ENCODE results near the gene KIAA0040.

Gene KIAA0040

DNA sequence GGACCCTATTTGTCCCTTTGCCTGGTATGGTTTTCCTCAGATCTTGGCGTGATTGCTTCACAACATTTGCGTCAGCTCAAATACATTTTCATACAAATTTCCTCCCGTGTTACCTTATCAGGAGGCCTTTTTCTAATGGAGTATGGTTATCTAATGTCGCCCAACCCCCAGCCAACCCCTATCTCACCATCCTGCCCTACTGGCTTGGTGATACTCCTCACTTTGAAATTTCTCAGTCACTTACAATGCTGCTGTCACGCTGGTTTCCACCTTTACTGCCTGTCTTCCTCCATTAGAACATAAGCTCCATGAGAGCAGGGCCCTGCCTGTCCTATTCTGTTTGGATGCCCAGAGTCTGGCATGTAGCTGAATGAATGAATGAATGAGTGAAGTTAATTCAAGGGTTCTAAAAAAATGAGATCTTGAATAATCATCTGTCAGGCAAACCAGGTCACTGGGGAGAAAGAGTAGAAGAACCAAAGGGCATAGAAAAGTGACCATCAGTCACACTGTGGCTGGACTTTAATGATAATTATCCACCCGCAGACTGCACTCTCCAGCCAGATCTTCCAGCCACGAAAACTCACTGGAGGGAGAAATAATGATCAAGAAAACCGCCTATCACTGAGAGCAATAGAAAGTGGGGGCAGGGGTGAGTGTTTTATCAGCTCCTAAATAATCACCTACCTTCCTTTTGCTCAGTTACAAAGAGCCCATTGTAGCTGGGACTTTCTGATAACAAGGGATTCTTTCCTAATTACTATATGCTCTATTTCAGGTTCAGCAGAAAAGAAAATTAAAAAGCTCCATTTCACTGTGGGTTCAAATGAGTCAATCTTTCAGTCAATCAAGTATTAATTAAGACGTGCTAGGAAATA, 21.3 kb downstream of the KIAA0040 start:
- DNase-seq (ENCODE audit: low read depth in 2 of 2) = no peak

DNA sequence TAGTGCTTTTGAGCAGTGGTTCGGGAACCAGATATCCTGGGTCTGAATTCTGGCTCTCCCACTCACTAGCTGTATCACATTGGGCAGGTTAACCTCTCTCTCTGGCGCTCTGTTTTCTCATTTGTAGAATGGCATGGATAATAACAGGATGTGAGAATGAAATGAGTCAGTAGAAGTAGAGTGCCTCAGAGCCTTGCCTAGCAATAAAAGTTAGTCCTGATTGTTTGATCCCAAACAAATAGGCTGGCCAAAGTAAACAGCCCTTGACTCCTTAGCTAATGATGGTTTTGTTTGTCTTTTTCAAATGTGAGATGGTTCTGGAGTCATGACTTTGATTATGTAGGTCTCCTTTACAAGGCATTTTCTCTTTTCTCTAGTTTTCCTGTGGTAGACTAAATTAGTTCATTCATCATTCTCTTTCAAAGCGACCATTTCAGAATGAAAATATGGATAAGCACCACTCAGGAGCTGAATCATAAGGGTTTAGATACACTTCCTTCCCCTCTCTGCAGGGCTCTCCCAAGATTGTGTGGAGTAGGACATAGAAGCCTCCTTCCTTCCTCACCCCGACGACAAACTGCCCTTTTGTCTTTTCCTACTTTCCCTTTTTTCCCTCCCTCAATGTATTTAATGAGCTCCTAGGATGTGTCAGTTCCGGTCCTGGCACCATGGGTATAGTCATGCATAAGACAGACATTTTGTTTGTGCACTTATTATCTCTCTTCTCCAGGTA, 23.1 kb downstream of the KIAA0040 start:
- no peak for DNase-seq (ENCODE audit: low read depth in 2 of 2)

DNA sequence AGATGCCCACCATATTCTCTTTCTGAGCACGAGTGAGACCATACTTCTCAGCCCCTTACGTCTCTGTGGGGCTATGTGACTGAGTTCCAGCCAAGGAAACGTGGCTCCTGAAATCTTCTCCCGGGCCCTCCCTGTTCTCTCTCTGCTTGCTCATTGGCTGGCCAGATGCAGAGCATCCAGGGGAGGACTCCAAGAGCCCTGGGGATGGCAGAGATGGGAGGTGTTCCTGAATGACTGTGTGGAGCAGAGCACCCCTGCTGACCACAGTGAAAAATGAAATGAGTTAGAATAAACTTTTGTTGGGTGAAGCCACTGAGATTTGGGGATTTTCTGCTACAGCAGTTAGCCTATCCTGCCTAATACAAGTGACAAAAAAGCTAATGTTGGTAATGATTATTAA, 23.8 kb downstream of the KIAA0040 start:
- DNase-seq (ENCODE audit: low read depth in 2 of 2) = no peak

DNA sequence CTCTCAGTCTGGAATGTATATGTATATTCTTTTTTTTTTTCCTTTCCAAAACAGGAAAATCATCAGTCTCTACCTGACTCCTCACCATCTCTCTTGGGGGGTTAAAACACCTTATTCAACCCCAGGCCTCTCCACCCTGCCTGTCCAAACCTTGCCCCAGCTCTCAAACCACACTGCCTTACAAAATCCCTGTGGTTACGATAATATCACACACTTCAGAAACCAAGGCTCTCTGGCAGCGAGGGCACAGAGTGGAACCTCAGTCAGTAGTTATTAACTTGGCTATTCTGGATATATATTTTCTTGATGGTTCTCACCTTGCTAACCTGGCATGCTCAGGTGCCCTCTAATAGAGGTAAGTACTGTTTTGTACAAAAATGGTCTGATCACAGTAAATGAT, 24.7 kb downstream of the KIAA0040 start:
- DNase-seq (ENCODE audit: low read depth in 2 of 2) = no peak

DNA sequence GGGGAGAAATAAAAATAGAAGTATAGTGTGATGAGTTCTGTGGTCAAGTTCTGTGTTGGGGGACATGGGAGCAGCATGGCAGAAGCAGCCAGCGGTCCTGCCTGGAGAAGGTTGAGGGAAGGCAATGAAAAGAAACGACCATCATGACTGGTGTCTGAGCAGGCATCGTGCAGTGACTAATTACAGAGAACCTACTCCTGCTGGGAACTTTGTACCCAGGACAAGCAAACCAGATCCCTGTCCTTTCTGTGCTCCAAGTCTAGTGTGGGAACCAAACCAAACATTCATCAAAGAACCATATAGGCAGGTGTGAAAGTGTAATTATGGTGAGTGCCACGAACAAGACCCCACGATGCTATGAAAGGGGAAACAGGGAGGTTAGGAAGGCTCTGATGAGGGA, 25.8 kb downstream of the KIAA0040 start:
- no peak for DNase-seq (ENCODE audit: low read depth in 2 of 2)

DNA sequence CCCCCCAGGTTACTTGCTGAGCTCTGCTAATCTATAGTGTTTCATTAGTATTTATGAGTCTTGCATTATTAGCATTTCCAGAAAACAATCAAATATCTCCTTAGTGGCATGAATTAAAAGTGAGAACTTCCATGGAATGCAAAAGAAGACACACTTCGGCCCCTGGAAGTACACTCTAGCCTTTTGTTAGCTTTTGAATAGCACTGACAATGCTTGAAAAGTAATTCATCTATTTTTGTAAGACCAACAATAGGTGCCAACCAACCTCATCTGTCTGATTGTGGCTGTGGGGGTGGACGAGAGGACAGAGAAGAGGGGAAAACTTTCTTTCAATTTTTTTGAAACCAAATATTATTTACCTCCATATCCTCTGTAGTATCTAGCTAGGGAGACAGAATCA, 27.8 kb downstream of the KIAA0040 start:
- DNase-seq (ENCODE audit: low read depth in 2 of 2) = no peak

DNA sequence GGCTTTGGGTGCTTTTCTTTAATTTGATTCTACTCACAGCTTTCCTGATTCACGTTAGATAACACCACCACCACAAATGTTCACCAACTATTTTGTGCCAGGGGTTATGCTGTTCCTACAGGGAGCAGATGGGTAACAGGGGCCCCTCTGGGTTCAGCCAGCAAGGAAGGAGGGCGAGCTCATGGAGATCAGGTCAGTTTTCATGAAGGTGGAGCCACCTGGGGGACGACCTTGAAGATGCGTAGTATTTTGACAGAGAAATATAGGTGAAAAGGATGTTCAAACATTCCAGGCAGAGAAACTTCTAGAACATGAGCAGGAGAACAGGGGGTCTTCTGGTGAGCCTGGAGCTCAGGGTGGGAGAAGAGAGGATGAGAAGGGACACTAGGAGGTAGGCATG, 28.9 kb downstream of the KIAA0040 start:
- DNase-seq (ENCODE audit: low read depth in 2 of 2) = no peak

DNA sequence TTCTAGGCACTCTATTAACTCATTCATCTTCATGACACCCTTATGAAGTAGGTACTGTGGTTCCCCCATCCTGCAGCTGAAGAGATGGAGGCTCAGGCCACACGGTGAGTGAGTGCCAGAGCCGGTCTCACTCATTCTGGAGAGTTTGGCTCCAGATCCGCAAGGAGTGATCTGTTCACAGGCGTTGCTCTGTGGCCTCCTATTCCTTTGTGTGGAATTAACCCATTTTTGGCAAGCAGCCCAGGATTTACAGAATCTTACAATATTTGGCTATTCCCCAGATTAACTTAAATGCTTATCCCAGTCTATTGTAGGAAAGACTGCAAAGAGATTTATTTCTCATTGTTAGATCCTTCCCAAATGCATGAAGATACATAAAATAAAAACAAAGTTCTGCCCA, 29.6 kb downstream of the KIAA0040 start:
- no peak for DNase-seq (ENCODE audit: low read depth in 2 of 2)

DNA sequence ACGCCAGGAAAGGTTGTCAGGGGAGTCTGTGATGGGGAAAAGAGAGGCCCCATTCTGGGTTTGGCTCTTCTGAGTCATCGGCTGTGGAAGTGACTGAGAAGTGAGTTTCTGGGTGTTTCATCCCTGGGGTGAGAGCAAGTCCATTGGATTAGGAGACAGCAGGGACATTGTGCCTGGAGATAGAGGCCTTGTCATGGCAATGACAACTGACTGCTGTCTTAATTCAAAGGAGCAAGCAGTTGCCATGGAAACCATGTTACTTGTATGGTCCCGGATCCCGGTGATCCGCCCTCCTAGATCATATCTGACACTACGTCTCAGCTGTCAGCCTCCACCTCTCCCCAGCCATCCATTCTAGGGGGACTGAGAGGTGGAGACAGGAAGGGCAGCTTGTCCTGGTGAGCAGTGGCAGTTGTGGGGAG, 34.4 kb downstream of the KIAA0040 start:
- no peak for DNase-seq (ENCODE audit: low read depth in 2 of 2)

DNA sequence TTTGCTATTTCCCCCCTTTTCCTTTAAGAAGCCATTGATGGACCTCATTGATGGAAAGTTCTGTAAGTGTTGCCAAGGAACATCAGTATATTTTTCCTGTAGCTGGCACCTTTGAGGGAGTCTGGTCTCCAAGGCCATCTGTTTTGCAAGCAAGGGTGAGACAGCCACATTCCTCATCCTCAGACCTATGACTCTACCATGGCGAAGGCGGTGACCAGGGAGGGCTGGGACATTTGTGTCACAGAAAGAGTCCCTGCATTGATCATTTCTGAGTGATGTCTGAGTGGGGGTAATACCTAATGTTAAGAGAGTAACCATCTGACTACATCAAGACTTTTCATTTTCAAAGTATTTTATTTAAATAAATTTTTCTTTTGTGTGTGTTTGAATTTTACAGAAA, 35.4 kb downstream of the KIAA0040 start:
- no peak for DNase-seq (ENCODE audit: low read depth in 2 of 2)

DNA sequence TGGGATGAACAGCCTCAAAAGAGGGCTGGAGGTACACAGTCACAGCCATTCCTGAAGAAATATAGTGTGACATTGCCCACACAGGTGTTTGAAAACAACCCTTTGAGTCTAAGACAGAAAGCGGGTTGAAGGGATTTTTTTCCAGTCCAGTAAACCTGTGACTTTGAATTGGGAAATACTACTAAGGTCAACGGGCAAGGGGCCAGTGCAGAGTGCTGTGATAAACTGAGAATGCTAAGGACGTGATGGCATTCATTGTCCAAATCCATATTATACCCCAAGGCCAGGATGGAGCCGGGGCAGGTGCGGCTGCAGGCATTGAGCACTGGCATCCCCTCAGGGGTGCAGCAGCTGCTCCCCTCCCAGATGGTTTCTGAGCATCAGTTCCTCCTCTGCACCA, 36.6 kb downstream of the KIAA0040 start:
- DNase-seq (ENCODE audit: low read depth in 2 of 2) = no peak

DNA sequence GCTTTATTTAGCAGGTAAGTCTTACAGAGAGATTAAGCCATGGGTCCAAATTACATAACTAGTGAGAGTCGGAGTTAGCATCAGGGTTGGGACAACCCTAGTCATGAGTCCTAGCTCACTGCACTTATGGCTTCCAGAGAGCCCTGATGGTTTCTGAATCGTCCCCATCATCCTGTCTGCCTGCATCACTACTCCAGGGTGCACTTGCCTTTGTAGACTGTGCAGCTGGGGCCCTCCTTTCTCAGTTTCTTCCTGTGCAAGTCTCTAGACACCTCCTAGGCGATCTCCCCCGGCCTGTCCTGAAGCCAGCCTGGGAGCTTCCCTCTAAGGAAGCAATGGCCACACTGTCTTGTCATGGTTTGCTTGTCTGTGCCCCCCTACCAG, 37.1 kb downstream of the KIAA0040 start:
- no peak for DNase-seq (ENCODE audit: low read depth in 2 of 2)

DNA sequence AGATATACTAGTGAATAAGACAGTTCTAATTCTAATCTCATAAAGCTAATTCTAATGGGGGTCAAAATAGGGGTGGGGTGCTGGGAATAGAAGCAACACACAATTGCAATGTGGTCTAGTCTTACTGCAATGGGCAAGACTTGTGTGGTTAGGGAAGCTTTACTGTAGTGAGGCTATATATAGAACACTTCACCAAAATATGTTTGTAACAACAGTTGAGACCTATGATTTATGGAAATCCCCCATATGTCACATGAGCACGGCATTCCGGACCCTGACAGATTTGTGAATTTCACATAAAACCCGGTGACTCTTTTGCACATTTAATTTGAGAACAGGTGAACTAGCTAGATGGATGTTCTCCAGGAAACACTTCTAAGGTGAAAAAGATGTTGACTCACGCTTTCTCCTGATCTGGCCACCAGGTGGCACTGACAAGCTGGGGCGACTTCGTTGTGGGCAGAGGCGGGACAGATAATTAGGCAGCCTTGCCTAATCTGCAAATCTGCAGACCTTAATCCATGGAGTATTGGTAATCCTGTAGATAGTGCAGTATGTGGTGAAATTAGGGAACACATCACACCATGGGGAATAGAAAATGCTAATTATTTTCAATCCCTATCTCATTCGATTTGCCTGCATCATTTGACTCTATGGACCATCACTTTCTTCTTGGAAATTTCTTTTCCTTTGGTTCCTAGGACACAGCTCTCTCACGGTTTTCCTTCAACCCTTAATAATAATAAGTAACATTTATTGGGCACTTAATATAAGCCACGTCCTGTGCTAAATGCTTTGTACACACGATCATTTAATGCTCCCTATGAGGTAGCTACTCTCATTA, 37.7 kb downstream of the KIAA0040 start:
- peak; percentile 52 to 63 for DNase-seq (ENCODE audit: low read depth in 2 of 2)

DNA sequence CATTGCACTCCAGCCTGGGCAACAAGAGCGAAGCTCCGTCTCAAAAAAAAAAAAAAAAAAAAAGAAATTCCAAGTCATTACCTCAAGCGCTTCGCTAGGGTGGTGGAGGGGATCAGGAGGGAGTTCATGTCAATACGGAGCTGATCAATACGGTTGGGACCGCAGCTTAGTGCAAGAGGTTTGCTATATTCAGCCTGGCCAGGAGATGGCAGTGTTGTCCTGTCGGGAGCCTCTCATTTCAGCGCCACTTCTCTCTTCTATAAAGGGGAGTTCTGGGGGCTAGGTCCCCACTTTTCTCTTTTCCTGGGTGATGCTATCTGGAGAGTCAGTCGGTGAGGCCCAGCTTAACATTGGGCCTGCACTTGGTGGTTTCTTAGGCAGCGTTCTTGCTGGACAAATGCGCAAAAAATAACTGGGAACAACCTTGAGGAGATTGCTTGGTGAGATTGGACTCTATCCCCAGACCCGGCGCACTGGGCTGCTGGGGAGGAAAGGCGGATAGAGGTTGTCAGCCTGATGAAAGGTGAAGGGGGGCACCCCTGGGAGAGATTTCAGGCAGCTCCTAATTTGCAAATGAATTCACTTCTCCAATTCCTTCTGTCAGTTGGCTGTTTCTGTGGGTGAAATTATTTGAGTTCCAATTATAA, 40.4 kb downstream of the KIAA0040 start:
- peak; percentile 35 to 60 for DNase-seq (ENCODE audit: low read depth in 2 of 2)

DNA sequence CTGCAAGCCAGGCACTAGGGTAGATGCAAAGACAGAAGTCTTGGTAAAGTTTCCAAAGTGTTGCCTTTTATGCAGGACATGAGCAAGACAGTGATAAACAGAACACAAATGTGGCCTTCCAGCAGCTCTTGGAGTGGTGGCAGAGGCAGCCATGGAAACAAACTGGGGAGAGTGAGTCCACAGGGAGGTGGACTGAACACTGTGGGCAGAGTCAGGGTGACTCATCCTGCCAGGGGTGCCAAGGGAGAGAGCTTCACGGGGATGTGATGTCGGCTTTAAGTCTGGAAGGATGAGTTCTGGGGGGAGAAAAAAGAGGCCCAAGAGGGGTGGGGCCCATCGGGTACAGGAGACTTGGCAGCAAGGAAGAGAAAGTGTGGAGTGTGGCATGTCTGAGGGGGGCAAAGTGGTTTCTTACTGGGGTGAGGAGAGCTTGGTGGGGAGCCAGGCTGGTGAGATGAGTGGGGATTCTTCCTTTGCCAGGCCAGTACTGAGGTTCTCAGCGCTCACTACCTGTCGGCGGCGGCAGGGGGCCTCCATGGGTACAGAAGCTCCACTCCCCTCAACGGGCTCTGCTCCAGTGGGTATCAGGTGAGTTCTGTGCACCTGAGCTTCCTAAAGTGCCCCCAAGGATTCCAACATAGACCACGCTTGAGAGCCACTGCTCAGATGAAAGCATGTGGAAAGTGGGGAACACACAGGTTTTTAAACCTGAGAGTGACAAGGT, 41.8 kb downstream of the KIAA0040 start:
- no peak for DNase-seq (ENCODE audit: low read depth in 2 of 2)

DNA sequence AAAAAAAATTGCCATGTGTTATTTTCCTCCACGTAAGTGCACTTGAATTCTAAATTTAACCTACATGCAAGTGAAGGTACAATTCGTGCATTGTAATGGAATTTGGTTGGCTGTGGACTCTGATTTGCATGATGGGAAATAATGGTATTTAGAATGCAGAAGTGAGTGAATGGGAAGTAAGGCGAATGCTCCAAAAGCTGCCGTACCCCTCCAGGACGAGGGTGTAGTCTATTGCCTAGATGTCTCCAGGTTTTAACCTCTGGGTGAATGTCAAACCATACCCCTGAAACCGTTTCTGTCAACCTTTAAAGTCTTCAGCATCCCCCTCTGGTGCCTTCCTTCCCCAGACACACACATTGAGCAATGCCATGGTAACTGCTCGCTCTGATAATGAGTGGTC, 44.5 kb downstream of the KIAA0040 start:
- no peak for DNase-seq (ENCODE audit: low read depth in 2 of 2)

DNA sequence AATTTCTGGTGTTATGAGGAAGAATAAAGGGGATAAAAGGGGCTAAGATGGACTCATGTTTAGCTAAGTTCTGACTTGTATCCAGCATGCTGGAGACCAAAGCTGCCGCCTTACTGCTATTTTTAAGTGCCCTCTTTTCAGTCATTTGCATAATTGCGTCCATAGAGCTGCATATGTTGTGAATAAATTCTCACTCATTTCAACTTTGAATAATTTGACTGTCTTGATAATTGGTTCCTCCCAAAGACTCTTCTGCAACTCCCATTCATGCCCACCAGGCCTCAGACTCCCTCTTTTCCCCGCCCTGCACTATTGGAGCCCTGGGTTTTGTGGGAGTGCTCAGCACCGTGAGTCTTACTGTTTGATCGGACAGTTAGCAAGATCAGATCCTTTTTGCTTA, 45.0 kb downstream of the KIAA0040 start:
- DNase-seq (ENCODE audit: low read depth in 2 of 2) = no peak

DNA sequence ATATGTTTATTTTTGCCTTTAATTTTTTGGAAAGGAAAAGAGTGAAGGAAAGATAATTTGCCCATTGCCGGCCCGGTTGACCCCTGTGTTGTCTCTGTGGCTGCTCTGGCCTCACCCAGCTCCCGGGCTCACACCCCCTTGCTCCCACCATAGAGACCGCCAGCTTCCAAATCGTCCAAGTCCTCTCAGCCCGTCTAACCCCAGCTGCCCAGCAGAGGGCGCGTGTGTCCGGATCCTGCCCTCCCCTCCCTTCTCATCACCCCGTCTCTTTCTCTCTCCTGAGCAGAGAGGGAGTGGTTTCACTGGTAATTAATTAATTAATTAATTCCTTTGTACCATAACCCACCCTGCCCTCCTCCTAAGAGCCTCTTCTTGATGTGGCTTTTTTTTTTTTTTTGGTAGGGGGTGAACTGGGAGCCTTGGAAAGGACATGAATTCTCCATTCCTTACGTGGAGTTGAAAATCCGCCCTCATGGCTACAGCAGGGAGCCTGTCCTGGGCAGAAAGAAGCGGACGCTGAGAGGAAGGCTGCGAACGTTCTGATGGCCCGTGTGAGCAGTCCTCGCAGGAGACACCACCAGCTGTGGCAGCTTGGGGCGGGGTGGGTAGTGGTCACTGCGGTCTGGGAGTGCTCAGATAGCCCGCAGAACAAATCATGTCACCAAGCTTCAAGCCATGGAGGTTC, 45.9 kb downstream of the KIAA0040 start:
- DNase-seq (ENCODE audit: low read depth in 2 of 2) = peak; percentile 20 to 47

DNA sequence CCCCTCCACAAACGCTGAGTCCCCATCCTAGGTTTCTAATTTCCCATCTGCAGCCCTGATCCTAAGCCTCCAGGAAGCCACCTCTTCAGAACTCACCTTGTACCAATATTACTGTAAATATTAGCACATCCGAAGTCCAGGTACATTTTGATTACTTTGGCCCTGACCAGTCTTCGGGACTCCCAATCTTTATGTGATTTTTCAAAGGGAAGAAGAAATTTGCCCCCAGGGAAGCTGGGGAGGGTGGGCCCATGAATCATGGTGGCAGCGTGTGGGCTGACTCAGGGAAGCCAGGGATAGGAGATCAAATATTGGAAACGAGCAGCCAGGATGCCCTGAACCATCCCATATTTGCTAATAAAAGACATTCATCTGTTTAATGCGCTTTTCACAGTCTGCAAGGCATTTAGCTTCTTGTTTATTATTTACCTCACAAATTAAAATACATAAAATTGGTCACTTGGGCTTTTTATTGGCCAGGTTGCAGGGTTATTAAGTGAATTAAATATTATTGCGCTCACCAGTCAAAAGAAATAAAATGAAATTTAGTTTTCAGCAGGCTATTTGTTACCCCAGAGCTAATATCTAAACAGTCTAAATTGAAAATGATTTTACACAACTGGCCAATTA, 46.6 kb downstream of the KIAA0040 start:
- no peak for DNase-seq (ENCODE audit: low read depth in 2 of 2)

DNA sequence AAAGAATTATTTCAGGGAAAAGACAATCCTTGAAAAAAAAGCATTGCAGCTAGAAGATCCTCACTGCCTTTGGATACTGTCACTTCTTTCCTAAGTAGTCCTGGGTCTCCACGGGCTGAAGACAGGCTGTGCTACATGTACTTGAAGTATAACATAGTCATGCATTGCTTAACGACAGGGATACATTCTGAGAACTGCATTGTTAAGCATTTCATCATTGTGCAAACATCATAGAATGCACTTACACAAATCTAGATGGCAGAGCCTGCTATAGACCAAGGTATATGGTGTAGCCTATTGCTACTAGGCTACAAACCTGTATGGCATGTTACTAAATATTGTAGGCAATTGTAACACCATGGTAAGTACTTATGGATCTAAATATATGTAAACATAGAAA, 54.0 kb downstream of the KIAA0040 start:
- DNase-seq (ENCODE audit: low read depth in 2 of 2) = no peak
